HUES64 (cell line): ENCODE data around the gene MRE11.
"Not testable (repeated sequence)": the region's sequence is repeated elsewhere in the genome, so short reads cannot be mapped to it uniquely, and the experiment has no call there.

Source experiments
- H3K27ac ChIP-seq: 2 replicates; pipeline ENCODE4 v1.7.0; 2013; ENCODE audit warnings: low read depth, low read length, inconsistent platforms
- H3K27me3 ChIP-seq: 2 replicates; pipeline ENCODE4 v1.6.1; 2013; ENCODE audit warnings: mild to moderate bottlenecking, low read length; ENCODE audit not compliant: insufficient read depth
- H3K36me3 ChIP-seq: 2 replicates; pipeline ENCODE4 v1.6.1; 2013; ENCODE audit warnings: mild to moderate bottlenecking, low read length; ENCODE audit not compliant: insufficient read depth
- H3K4me1 ChIP-seq: 2 replicates; pipeline ENCODE4 v1.6.1; 2013; ENCODE audit warnings: mild to moderate bottlenecking, low read length, moderate library complexity; ENCODE audit not compliant: insufficient read depth
- H3K4me3 ChIP-seq: 2 replicates; pipeline ENCODE4 v1.5.1; 2013; ENCODE audit warnings: mild to moderate bottlenecking, low read length, moderate library complexity
- H3K9ac ChIP-seq: 2 replicates; pipeline ENCODE4 v1.6.1; 2013; ENCODE audit warnings: mild to moderate bottlenecking, low read depth, low read length
- H3K9me3 ChIP-seq: 2 replicates; pipeline ENCODE4 v1.6.1; 2013; ENCODE audit warnings: low read depth, low read length; ENCODE audit not compliant: insufficient read depth
- WGBS: fragments of 150-250, 120-280 bp; methylation state at CpG from one replicate; pipeline ENCODE4 v1.1.7; 2013; ENCODE audit warnings: missing lambda C conversion rate; 5-methylcytosine and 5-hydroxymethylcytosine counted together

Gene MRE11

GRCh38 chr11:94524341-94524740, 30.7 kb upstream of the MRE11 start:
- Histone ChIP-seq H3K9me3 (no peaks in the 10 kb centered on the region), H3K27me3 (peaks cover 12% of the 10 kb centered on the region), H3K36me3 (no peaks in the 10 kb centered on the region), H3K4me1 (no peaks in the 10 kb centered on the region), H3K4me3 (no peak overlapping the region), H3K27ac (no peak overlapping the region), H3K9ac (no peak overlapping the region)
- 89% methylated on average over 1 of the region's 1 CpG for WGBS

- no peaks in the 10 kb centered on the region for H3K9me3 ChIP-seq
- 0 out of 2 replicates have a peak, but pooled peaks cover 5% of the 10 kb centered on the region for H3K27me3 ChIP-seq
- 71% methylated on average over 5 of the region's 5 CpGs for WGBS
- no peak overlapping the region for H3K9ac ChIP-seq
- H3K4me1 ChIP-seq: no peaks in the 10 kb centered on the region
- H3K27ac ChIP-seq: no peak overlapping the region
- no peaks in the 10 kb centered on the region for H3K36me3 ChIP-seq
- no peak overlapping the region for H3K4me3 ChIP-seq
These were observed 28.0 kb upstream of the MRE11 start for GRCh38 chr11:94521684-94522083.

- Histone ChIP-seq H3K27me3 (peaks cover 12% of the 10 kb centered on the region; the same call in 1 of the 2 replicates), H3K27ac (no peak overlapping the region), H3K4me3 (no peak overlapping the region), H3K9ac (no peak overlapping the region), H3K36me3 (no peaks in the 10 kb centered on the region), H3K9me3 (no peaks in the 10 kb centered on the region), H3K4me1 (no peaks in the 10 kb centered on the region)
- 32% methylated on average over 3 of the region's 5 CpGs for WGBS
These were observed 25.9 kb upstream of the MRE11 start for GRCh38 chr11:94519478-94520084.

DNA sequence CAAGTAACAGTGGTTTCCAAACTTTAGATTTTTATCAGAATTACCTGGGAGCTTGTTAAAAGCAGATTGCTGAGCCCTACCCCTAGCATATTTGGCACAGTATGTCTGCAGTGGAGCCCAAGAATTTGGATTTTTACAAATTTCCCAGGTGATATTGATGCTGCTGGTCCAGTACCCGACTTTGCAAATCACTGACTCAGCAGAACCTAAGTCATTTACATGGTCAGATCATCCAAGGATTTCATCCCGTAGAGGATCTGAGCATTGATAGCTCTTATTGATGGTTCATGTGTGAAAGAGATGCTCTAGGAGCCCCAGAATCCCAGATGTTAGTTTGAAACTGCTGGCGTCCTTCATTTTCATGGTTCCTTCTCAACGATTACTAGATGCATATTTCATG, 24.7 kb upstream of the MRE11 start:
- Histone ChIP-seq H3K9ac (no peak overlapping the region), H3K27me3 (peaks cover 25% of the 10 kb centered on the region), H3K4me1 (no peaks in the 10 kb centered on the region), H3K36me3 (no peaks in the 10 kb centered on the region), H3K27ac (no peak overlapping the region), H3K9me3 (no peaks in the 10 kb centered on the region), H3K4me3 (no peak overlapping the region)
- WGBS: 89% methylated on average over 4 of the region's 4 CpGs

DNA sequence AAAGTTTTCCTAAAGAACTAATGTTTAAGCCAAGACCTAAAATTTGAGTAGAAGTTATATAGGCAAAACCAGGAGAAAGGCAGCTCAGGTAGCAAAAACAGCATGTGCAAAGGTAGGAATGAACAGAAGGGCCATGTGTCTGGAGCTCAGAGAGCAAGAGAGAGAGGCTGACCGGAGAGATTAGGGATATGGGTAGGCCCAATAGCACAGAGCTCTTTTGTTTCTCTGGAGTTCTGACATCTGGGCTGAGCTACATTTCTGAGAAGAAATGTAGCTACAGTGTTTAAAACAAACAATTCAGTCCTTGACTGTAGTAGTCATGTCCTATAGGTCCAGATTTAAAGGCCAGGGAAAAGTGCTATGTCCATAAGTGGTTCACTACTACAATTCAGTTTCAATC, 23.1 kb upstream of the MRE11 start:
- H3K27ac ChIP-seq: no peak overlapping the region
- H3K4me1 ChIP-seq: peaks cover 4% of the 10 kb centered on the region; the same call in 1 of the 2 replicates
- H3K4me3 ChIP-seq: no peak overlapping the region
- WGBS: 43% methylated on average over 1 of the region's 1 CpG
- no peaks in the 10 kb centered on the region for H3K36me3 ChIP-seq
- no peak overlapping the region for H3K9ac ChIP-seq
- H3K9me3 ChIP-seq: no peaks in the 10 kb centered on the region
- peaks cover 40% of the 10 kb centered on the region for H3K27me3 ChIP-seq

DNA sequence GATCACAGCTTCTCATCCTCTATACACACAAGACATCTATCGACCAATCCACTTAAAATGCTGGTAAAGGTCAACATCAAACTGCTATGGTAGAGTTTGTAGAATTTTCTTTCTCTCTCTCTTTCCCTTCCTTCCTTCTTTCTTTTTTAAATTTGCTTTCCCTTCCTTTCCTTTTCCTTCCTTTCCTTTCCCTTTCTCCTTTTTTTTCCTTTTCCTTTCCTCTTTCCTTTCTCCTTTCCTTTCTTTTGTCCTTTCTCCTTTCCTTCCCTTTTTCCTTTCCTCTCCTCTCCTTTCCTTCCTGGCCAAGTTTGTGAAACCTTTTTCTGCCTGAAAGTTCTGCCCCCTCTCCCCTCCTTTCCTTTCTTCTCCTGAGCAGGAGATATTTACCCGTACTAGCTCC, 21.8 kb upstream of the MRE11 start:
- H3K27ac ChIP-seq: no peak overlapping the region
- no peaks in the 10 kb centered on the region for H3K9me3 ChIP-seq
- peaks cover 4% of the 10 kb centered on the region; the same call in 1 of the 2 replicates for H3K4me1 ChIP-seq
- H3K36me3 ChIP-seq: no peaks in the 10 kb centered on the region
- peaks cover 50% of the 10 kb centered on the region for H3K27me3 ChIP-seq
- 81% methylated on average over 1 of the region's 2 CpGs for WGBS
- H3K9ac ChIP-seq: no peak overlapping the region
- H3K4me3 ChIP-seq: no peak overlapping the region

DNA sequence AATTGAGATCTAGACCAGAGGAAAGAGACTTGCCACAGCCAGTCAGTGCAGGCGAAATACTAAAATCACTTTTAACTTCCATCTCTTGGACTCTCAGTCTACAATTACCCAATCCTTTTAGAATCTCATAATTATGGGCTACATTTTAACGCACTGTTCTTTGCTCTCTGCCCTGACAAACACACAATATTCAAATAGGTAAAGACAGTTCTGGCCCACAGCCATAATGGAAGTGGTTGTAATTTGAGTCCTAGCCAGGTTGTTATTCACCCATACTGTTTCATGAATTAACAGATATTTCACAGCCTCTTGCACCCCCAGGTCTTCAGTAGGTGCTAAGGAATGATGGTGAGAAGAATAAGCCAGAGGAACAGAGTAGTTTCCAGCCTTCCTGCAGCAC, 19.4 kb upstream of the MRE11 start:
- Histone ChIP-seq H3K4me1 (peaks cover 4% of the 10 kb centered on the region; the same call in 1 of the 2 replicates), H3K4me3 (no peak overlapping the region), H3K27me3 (peaks cover 50% of the 10 kb centered on the region), H3K27ac (no peak overlapping the region), H3K9ac (no peak overlapping the region), H3K9me3 (no peaks in the 10 kb centered on the region), H3K36me3 (no peaks in the 10 kb centered on the region)
- 96% methylated on average over 2 of the region's 2 CpGs for WGBS

DNA sequence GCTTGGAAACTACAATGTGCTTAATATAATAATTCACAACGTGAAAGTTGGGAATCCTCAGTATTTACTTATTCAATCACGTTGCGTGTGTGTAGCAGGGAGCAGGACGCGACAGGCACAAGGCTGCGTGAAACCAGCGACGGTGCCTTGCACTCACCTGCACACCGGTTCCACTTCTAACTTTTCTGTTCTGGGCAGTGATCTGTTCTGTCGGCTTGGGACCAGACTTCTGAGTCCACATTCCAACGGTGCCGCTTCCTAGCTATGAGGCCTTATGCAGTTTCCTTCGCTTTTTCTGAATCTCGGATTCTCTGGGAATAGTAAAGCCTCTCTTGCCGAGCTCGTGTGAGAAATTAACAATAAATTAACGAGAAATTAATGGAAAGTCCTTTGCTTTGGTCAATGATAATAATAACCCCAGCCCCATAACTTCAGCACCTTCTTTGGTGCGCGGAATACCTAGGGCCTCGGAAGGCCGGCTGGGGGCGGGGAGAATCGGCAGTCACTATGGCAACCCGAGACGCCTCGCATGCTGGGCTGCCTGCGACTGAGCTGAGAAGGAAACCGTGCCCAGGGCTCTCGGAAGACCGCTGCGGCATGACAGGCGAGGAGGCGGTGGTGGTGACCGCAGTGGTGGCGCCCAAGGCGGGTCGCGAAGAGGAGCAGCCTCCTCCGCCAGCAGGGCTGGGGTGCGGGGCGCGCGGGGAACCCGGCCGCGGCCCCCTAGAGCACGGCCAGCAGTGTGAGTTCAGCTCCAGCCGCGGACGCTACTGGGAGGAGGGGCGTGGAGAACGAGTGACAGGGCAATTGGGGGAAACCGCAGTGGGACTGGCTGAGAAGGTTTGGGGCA, 18.5 kb upstream of the MRE11 start, which contains the start of gene C11orf97:
Gene C11orf97, plus strand, starts transcription at position 530 of the 850 bp plus-strand sequence. Its CDS starts 68 bp downstream, at position 598.
- H3K27me3 ChIP-seq: peaks cover 50% of the 10 kb centered on the region
- H3K36me3 ChIP-seq: no peaks in the 10 kb centered on the region
- H3K9me3 ChIP-seq: no peaks in the 10 kb centered on the region
- no peak within 1 kb of the TSS for H3K9ac ChIP-seq
- H3K27ac ChIP-seq: no peak within 1 kb of the TSS
- H3K4me3 ChIP-seq: peak within 1 kb of the TSS; percentile 55
- WGBS: 17% methylated on average over 53 of the region's 53 CpGs
- H3K4me1 ChIP-seq: peaks cover 4% of the 10 kb centered on the region; the same call in 1 of the 2 replicates

GRCh38 chr11:94507485-94507884, 13.8 kb upstream of the MRE11 start:
- H3K27me3 ChIP-seq: peaks cover 17% of the 10 kb centered on the region
- no peak overlapping the region for H3K4me3 ChIP-seq
- no peaks in the 10 kb centered on the region for H3K36me3 ChIP-seq
- peaks cover 4% of the 10 kb centered on the region; the same call in 1 of the 2 replicates for H3K4me1 ChIP-seq
- 84% methylated on average over 4 of the region's 4 CpGs for WGBS
- H3K27ac ChIP-seq: no peak overlapping the region
- no peak overlapping the region for H3K9ac ChIP-seq
- H3K9me3 ChIP-seq: no peaks in the 10 kb centered on the region

DNA sequence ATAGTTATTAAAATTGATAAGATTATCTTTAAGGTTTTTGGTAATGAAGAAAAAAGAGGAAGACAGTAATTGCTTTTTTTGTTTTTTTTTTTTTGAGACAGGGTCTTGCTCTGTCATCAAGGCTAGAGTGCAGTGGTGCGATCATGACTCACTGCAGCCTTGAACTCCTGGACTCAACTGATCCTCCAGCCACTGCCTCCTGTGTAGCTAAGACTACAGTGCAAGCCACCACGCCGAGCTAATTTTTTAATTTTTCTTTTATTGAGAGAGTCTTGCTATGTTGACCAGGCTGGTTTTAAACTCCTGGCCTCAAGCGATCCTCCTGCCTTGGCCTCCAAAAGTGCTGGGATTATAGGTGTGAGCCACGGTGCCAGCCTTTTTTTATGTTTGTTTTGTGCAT, 12.9 kb upstream of the MRE11 start:
- H3K4me3 ChIP-seq, H3K4me1 ChIP-seq, H3K9me3 ChIP-seq, H3K27me3 ChIP-seq, H3K36me3 ChIP-seq, H3K27ac ChIP-seq, H3K9ac ChIP-seq: not testable (repeated sequence)
- 90% methylated on average over 4 of the region's 5 CpGs for WGBS

DNA sequence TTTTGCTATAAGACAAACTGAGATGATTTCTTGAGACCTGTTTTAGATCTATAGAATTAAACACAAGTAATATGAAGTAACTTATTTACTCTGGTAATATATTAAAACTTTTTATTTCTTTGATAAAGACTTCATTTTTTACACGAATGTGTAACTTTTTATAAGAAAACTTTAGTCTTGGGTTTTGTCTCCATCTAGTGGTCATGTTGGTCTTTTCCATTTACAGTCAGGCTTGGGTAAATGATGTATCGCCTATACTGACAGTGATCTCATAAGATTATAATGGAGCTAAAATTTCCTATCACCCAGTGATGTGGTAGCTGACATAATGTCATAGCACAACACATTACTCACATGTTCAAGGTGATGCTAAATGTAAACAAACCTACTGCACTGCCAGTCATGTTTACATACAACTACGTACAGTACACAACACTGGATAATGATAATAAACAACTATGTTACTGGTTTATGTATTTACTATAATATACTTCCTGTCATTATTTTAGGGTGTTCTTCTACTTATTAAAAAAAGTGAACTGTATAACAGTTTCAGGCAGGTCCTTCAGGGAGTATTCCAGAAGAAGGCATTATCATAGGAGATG, 11.1 kb upstream of the MRE11 start:
- Histone ChIP-seq H3K9me3 (no peaks in the 10 kb centered on the region), H3K4me3 (no peak overlapping the region), H3K27me3 (no peaks in the 10 kb centered on the region), H3K4me1 (no peaks in the 10 kb centered on the region), H3K36me3 (no peaks in the 10 kb centered on the region), H3K9ac (no peak overlapping the region), H3K27ac (no peak overlapping the region)
- WGBS: no CpG with 5 or more reads among the region's 3 CpGs
